SK-N-SH (cell line): ENCODE measurements around the gene PKN2. TPM values are rescaled to one million over a fixed set of nuclear protein-coding genes. Genes with fewer than 3 reads are reported as not detected.

Source experiments
- CTCF ChIA-PET: fragments of 300-600, 350-600 bp; formaldehyde crosslinking; extraction: SDS; loops from one replicate; lab custom pipeline; 2021; lab: Yijun Ruan, JAX
- POLR2A ChIA-PET: fragments of 350-600 bp; sonication (Branson Sonifier 250); formaldehyde crosslinking; extraction: SDS; loops from one replicate; lab custom pipeline; 2020; ENCODE audit warnings: antibody characterized with exemption, inconsistent platforms; lab: Yijun Ruan, JAX
- DNase-seq: peaks from one replicate; pipeline ENCODE4 v3.0.0; 2012
- H2AFZ ChIP-seq: fragments of 200-600 bp; sonication (generic); 2 replicates; pipeline ENCODE4 v1.8.1; 2016; ENCODE audit warnings: antibody characterized with exemption, mild to moderate bottlenecking, low read depth
- H3F3A ChIP-seq: fragments of 200-600 bp; sonication (generic); replicated peaks from 2 replicates; pipeline ENCODE3; 2016; ENCODE audit warnings: antibody characterized with exemption, mild to moderate bottlenecking; ENCODE audit not compliant: insufficient read depth
- H3K27ac ChIP-seq, 2 experiments: fragments of 200-500 bp in 1 of 2; fragments of 200-600 bp in 1 of 2; sonication (Bioruptor generic) in 1 of 2; sonication (generic), shearing (Covaris generic) in 1 of 2; 2 replicates each; pipeline versions ENCODE4 v1.5.1 to v1.6.1; 2014 to 2016; ENCODE audit warnings: low read depth in 2 of 2, inconsistent platforms in 1 of 2, low read length in 1 of 2, mild to moderate bottlenecking in 1 of 2, mixed read lengths in 1 of 2
- H3K27me3 ChIP-seq: fragments of 200-600 bp; sonication (generic), shearing (Covaris generic); 2 replicates; pipeline ENCODE4 v1.6.1; 2016; ENCODE audit warnings: mixed run types; ENCODE audit not compliant: insufficient read depth
- H3K36me3 ChIP-seq, 2 experiments: fragments of 200-500 bp in 1 of 2; fragments of 200-600 bp in 1 of 2; sonication (Bioruptor generic) in 1 of 2; sonication (generic) in 1 of 2; replicated peaks in 1 of 2; 2 replicates each; pipeline versions ENCODE3 to v1.5.1; 2014 to 2016; ENCODE audit warnings: low read length in 1 of 2, mild to moderate bottlenecking in 1 of 2; ENCODE audit not compliant: insufficient read depth in 2 of 2, control insufficient read depth in 1 of 2
- H3K4me1 ChIP-seq, 2 experiments: fragments of 200-500 bp in 1 of 2; fragments of 200-600 bp in 1 of 2; sonication (Bioruptor generic) in 1 of 2; sonication (generic), shearing (Covaris generic) in 1 of 2; 2 replicates each; pipeline versions ENCODE4 v1.5.1 to v1.6.1; 2014 to 2016; ENCODE audit warnings: low read depth in 1 of 2, low read length in 1 of 2, mixed run types in 1 of 2; ENCODE audit not compliant: insufficient read depth in 2 of 2, control insufficient read depth in 1 of 2
- H3K4me2 ChIP-seq: fragments of 200-600 bp; sonication (generic), shearing (Covaris generic); 2 replicates; pipeline ENCODE4 v1.6.1; 2017; ENCODE audit warnings: mixed run types
- H3K4me3 ChIP-seq, 2 experiments: fragments of 200-500 bp in 1 of 2; fragments of 200-600 bp in 1 of 2; sonication (Bioruptor generic) in 1 of 2; sonication (generic), shearing (Covaris generic) in 1 of 2; 2 replicates each; pipeline versions ENCODE4 v1.5.1 to v1.8.1; 2014 to 2016; ENCODE audit warnings: low read depth in 2 of 2, inconsistent platforms in 1 of 2, low read length in 1 of 2, mild to moderate bottlenecking in 1 of 2, mixed read lengths in 1 of 2, moderate library complexity in 1 of 2
- H3K79me2 ChIP-seq: fragments of 200-600 bp; sonication (generic); 2 replicates; pipeline ENCODE4 v1.8.1; 2017; ENCODE audit warnings: mild to moderate bottlenecking; ENCODE audit not compliant: insufficient read depth
- H3K9ac ChIP-seq: fragments of 200-600 bp; sonication (generic); 2 replicates; pipeline ENCODE4 v1.6.1; 2017; ENCODE audit warnings: mixed run types
- H3K9me2 ChIP-seq: fragments of 200-600 bp; sonication (generic); 2 replicates; pipeline ENCODE4 v1.6.1; 2017; ENCODE audit warnings: mixed run types
- H3K9me3 ChIP-seq: fragments of 200-600 bp; sonication (generic); 2 replicates; pipeline ENCODE4 v1.6.1; 2017; ENCODE audit warnings: mixed run types, mild to moderate bottlenecking, moderate library complexity
- H4K20me1 ChIP-seq: fragments of 200-600 bp; sonication (generic); 2 replicates; pipeline ENCODE4 v1.6.1; 2017; ENCODE audit warnings: mild to moderate bottlenecking, mixed run types; ENCODE audit not compliant: insufficient read depth
- CHD2 ChIP-seq: fragments of 150-350 bp; IDR thresholded peaks from 2 replicates; pipeline ENCODE4 v1.6.1; 2018; ENCODE audit warnings: low read length; ENCODE audit not compliant: partially characterized antibody
- EZH2phosphoT487 ChIP-seq: fragments of 200-600 bp; sonication (generic); IDR thresholded peaks from 2 replicates; pipeline ENCODE4 v1.6.1; 2017; ENCODE audit warnings: low read depth, mixed run types, mild to moderate bottlenecking, antibody characterized with exemption, moderate library complexity, borderline replicate concordance
- JUND ChIP-seq: IDR thresholded peaks from 2 replicates; pipeline ENCODE4 v1.4.0; 2012
- MXI1 ChIP-seq: IDR thresholded peaks from 2 replicates; pipeline ENCODE4 v1.6.1; 2012; ENCODE audit warnings: mild to moderate bottlenecking, low read depth, low read length, improper control_type of control experiment
- NFIC ChIP-seq: IDR thresholded peaks from 2 replicates; pipeline ENCODE4 v1.4.0; 2012; ENCODE audit warnings: borderline replicate concordance
- POLR2AphosphoS5 ChIP-seq: IDR thresholded peaks from 2 replicates; pipeline ENCODE4 v1.6.1; 2012; ENCODE audit warnings: low read depth, low read length
- RAD21 ChIP-seq: IDR thresholded peaks from 2 replicates; pipeline ENCODE4 v1.6.1; 2012; ENCODE audit warnings: mild to moderate bottlenecking, low read length
- RCOR1 ChIP-seq: fragments of 150-350 bp; IDR thresholded peaks from 2 replicates; pipeline ENCODE4 v1.6.1; 2017; ENCODE audit warnings: antibody characterized with exemption, low read length
- RXRA ChIP-seq: IDR thresholded peaks from 2 replicates; pipeline ENCODE4 v1.4.0; 2012; ENCODE audit warnings: low read depth, mild to moderate bottlenecking, borderline replicate concordance
- SIN3A ChIP-seq: IDR thresholded peaks from 2 replicates; pipeline ENCODE4 v1.6.1; 2012; ENCODE audit warnings: low read depth, mild to moderate bottlenecking, low read length, moderate library complexity, borderline replicate concordance
- TAF1 ChIP-seq: IDR thresholded peaks from 2 replicates; pipeline ENCODE4 v1.6.1; 2012; ENCODE audit warnings: low read depth, mild to moderate bottlenecking, low read length, moderate library complexity, borderline replicate concordance
- TEAD4 ChIP-seq: IDR thresholded peaks from 2 replicates; pipeline ENCODE4 v1.4.0; 2012; ENCODE audit warnings: mild to moderate bottlenecking, borderline replicate concordance; ENCODE audit not compliant: insufficient read depth
- USF1 ChIP-seq: IDR thresholded peaks from 2 replicates; pipeline ENCODE4 v1.4.0; 2012; ENCODE audit warnings: low read depth, borderline replicate concordance
- YY1 ChIP-seq: IDR thresholded peaks from 2 replicates; pipeline ENCODE4 v1.4.0; 2012; ENCODE audit warnings: low read depth, mild to moderate bottlenecking
- WGBS: methylation state at CpG from one replicate; pipeline ENCODE4 v1.1.6; 2017; ENCODE audit warnings: low lambda C conversion rate; 5-methylcytosine and 5-hydroxymethylcytosine counted together
- polyA plus RNA-seq, 3 experiments: library from polyadenylated mRNA; depleted of rRNA; stranded (reverse); fragments of >200 nt; gene quantifications; 2 replicates each; pipeline ENCODE4 v1.2.3, GENCODE V29; 2012
- TF ChIP-seq, protein P1 (sequence below): fragments of 150-350 bp; IDR thresholded peaks from 2 replicates; pipeline ENCODE4 v1.6.1; 2017; ENCODE audit warnings: antibody characterized with exemption, low read length, low read depth, borderline replicate concordance
- TF ChIP-seq, protein P2 (sequence below): IDR thresholded peaks from 2 replicates; pipeline ENCODE4 v1.4.0; 2012; ENCODE audit warnings: low read depth, borderline replicate concordance
- TF ChIP-seq, protein P3 (sequence below): fragments of 200-600 bp; sonication (generic); IDR thresholded peaks from 2 replicates; pipeline ENCODE4 v1.6.1; 2017; ENCODE audit warnings: antibody characterized with exemption, mild to moderate bottlenecking, moderate library complexity
- TF ChIP-seq, protein P4 (sequence below): IDR thresholded peaks from 2 replicates; pipeline ENCODE4 v1.4.0; 2012; ENCODE audit warnings: low read depth

The PKN2 gene
- 6.8 and 11.2 TPM in 2 replicates for polyA plus RNA-seq (2012; rRNA removed)
- 9.2 and 11.0 TPM in 2 replicates for polyA plus RNA-seq (2012; cell fraction: cytosol; rRNA removed)
- polyA plus RNA-seq (2012; cell fraction: nucleus; rRNA removed) = 11.0 and 26.6 TPM in 2 replicates

DNA sequence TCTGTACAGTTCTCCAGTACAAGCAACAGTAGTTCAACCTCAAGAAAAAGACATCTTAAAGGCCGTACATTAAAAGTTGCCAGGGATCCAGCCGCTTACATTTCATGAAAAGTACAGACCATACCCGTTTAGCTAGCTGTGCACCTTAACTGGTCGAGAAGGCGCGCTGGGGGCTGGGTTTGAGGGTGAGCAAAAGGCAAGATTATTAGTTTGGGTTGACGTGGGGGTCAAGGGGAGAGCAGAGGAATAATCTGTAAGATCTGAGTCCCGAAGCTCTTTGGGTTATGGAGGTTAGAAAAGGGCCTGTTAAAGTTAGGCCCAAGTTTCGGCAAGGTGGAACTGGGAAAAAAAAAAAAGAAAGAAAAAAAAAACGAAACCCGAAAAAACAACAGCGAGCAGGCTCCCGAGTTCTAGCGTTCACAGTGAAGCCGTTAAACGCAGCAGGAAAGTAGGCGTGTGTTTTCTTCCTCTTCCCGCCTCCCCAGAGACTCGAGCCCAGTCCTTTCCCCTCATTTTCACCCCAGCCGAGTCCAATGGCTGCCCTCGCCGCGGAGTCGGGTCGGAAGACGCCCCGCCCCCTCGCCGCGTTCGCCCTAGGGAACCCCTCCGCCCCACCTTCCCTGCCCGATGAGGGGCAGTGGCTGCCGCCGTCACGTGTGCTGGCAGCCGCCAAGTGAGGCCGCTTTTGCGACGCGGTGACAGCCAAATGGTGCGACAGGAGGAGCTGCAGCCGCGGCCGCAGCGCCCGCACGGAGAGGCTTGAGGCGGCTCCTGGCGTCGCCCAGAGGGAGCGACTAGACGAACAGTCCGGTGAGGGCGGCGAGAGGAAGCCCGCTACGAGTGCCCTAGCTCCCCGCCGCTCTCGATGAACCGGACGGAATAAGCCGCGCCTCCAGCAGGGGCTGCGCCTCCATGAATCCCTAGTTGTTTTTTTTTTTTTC lies at the start of gene PKN2:
TSS of gene PKN2 (plus strand) at position 733 of the 941 bp plus-strand sequence. CDS start 308 bp downstream, outside the sequence.
- Histone ChIP-seq H3K9me3 (no peaks in the 10 kb centered on the region), H3K27ac (peak within 1 kb of the TSS; percentile 90 to 92), H3K27me3 (no peaks in the 10 kb centered on the region), H3K4me1 (peaks cover 5 to 11% of the 10 kb centered on the region in 2 experiments; a peak in 2 of 4 replicates), H3K9me2 (no peaks in the 10 kb centered on the region; the same call in 1 of the 2 replicates), H3K9ac (peak within 1 kb of the TSS; percentile 92), H3K4me3 (peak within 1 kb of the TSS; percentile 95 to 98), H3K4me2 (peak within 1 kb of the TSS; percentile 80), H4K20me1 (peaks cover 20% of the 10 kb centered on the region; the same call in 1 of the 2 replicates), H3K36me3 (peaks cover 4% of the 10 kb centered on the region in 2 experiments), H3K79me2 (peaks cover 49% of the 10 kb centered on the region), H2AFZ (peak within 1 kb of the TSS; percentile 87), H3F3A (peaks cover 29% of the 10 kb centered on the region)
- TF ChIP-seq SIN3A = peak; percentile 71; the same call in 1 of the 2 replicates
- TF ChIP-seq MXI1 = peak; percentile 80
- 0 out of 2 replicates have a peak, but pooled peaks have one; percentile 8 for TF ChIP-seq RXRA
- TF ChIP-seq, protein P1, sequence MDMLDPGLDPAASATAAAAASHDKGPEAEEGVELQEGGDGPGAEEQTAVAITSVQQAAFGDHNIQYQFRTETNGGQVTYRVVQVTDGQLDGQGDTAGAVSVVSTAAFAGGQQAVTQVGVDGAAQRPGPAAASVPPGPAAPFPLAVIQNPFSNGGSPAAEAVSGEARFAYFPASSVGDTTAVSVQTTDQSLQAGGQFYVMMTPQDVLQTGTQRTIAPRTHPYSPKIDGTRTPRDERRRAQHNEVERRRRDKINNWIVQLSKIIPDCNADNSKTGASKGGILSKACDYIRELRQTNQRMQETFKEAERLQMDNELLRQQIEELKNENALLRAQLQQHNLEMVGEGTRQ = peak; percentile 89
- TF ChIP-seq EZH2phosphoT487 = no peak
- TF ChIP-seq RCOR1 = 0 out of 2 replicates have a peak, but pooled peaks have one; percentile 14
- 0 out of 2 replicates have a peak, but pooled peaks have one; percentile 8 for TF ChIP-seq JUND
- TF ChIP-seq CHD2 = peak; percentile 32
- TF ChIP-seq YY1 = peak; percentile 67; the same call in 1 of the 2 replicates
- TF ChIP-seq TEAD4 = no peak
- TF ChIP-seq USF1 = peak; percentile 99
- TF ChIP-seq NFIC = 0 out of 2 replicates have a peak, but pooled peaks have one; percentile 50
- TF ChIP-seq, protein P2, sequence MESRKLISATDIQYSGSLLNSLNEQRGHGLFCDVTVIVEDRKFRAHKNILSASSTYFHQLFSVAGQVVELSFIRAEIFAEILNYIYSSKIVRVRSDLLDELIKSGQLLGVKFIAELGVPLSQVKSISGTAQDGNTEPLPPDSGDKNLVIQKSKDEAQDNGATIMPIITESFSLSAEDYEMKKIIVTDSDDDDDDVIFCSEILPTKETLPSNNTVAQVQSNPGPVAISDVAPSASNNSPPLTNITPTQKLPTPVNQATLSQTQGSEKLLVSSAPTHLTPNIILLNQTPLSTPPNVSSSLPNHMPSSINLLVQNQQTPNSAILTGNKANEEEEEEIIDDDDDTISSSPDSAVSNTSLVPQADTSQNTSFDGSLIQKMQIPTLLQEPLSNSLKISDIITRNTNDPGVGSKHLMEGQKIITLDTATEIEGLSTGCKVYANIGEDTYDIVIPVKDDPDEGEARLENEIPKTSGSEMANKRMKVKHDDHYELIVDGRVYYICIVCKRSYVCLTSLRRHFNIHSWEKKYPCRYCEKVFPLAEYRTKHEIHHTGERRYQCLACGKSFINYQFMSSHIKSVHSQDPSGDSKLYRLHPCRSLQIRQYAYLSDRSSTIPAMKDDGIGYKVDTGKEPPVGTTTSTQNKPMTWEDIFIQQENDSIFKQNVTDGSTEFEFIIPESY = no peak
- peak; percentile 89 for TF ChIP-seq TAF1
- TF ChIP-seq RAD21 = peak; percentile 30; the same call in 1 of the 2 replicates
- TF ChIP-seq, protein P3, sequence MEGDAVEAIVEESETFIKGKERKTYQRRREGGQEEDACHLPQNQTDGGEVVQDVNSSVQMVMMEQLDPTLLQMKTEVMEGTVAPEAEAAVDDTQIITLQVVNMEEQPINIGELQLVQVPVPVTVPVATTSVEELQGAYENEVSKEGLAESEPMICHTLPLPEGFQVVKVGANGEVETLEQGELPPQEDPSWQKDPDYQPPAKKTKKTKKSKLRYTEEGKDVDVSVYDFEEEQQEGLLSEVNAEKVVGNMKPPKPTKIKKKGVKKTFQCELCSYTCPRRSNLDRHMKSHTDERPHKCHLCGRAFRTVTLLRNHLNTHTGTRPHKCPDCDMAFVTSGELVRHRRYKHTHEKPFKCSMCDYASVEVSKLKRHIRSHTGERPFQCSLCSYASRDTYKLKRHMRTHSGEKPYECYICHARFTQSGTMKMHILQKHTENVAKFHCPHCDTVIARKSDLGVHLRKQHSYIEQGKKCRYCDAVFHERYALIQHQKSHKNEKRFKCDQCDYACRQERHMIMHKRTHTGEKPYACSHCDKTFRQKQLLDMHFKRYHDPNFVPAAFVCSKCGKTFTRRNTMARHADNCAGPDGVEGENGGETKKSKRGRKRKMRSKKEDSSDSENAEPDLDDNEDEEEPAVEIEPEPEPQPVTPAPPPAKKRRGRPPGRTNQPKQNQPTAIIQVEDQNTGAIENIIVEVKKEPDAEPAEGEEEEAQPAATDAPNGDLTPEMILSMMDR = no peak; the same call in 1 of the 2 replicates
- TF ChIP-seq, protein P4, sequence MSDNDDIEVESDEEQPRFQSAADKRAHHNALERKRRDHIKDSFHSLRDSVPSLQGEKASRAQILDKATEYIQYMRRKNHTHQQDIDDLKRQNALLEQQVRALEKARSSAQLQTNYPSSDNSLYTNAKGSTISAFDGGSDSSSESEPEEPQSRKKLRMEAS = peak; percentile 65; the same call in 1 of the 2 replicates
- peak; percentile 92 for TF ChIP-seq POLR2AphosphoS5
- ChIA-PET POLR2A (no interaction called here), CTCF (interaction anchor here (0.6 to 2.4 kb wide), 10 partner anchors 12 to 201 kb away, joined by 3 to 13 read pairs (median 4); no protein-coding TSS in a partner anchor)
- DNase-seq = peak; percentile 97
- under 1% methylated on average over 40 of the region's 66 CpGs for WGBS
